Measurements from ENCODE around the gene RNF141.

Gene RNF141

DNA sequence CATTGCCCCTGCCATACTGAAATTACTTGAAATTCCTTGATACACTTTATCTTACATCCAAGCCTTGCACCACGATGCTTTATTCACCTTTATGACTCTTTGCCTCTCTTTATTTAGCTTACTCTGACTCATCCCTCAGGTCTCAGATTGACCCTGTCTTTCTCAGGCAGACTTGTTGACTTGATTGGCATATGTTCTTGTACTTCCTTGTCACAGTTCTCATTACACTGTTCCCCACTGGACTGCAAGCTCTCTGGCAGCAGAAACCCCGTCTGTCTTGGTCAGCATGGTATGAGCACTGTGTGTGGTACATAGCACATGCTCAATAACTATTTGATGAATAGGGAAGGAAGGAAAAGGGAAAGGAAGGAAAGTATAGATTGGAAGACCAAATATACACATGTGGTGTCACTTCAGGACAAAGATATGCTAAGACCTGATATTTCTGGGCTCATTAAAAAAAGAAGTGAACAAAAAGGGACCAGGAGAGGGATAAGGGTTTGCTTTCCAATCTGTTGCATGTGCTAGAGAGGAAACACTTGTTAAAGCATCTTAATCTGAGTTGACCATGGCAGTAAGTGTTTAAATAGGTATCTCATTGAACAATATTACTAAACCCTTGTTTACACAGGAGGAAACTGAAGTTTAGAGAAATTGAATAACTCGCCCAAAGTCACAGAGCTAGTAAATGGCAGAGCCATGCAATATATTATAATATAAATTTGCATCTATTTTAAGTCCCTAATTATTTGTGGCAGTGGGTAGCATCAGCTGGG lies 20.2 kb upstream of the RNF141 start:
- peak; percentile 74 for DNase-seq (ENCODE audit: low spot score)

GRCh38 chr11:10558288-10558687 lies 17.3 kb upstream of the RNF141 start:
- no peak for DNase-seq (ENCODE audit: low spot score)

DNA sequence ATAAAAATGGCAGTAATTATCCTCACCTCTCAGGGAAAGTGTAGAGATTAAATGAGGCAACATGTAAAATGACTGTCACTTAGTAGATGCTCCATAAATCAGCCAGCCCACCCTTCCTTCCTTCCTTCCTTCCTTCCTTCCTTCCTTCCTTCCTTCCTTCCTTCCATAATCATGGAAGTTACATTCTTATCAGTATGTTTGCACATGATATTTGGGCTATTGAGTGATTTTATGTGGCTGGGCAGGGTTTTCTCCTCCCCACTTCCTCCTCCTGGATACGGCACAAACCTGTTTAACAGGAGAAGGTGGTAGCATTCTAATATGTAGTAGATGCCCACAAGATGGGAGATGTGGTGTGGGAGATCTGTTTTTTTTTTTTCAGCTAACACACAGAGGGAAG lies 15.6 kb upstream of the RNF141 start:
- DNase-seq (ENCODE audit: low spot score) = no peak

DNA sequence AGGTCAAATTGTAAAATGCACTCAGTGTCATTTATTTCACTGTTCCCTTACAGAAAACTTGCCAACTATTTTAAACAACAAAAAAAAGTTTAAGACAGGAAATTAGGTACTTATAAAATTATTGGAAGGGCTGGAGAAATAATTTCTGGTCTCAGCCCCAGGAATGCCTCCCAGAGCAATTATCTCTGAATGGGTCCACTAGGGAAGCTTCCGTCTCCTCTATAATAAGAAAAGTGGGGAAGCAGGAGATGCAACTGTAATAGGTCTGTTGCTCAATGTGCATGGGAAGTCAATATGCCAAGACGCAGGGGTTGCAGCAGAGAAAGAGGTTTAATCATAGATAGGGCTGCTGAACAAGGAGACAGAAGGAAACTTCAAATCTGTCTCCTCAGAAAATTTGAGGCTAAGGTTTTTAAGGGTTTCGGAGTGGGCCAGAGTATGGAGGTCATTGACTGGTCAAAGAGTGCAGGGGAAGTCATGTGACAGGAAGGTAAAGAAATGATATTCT lies 10.9 kb upstream of the RNF141 start:
- DNase-seq (ENCODE audit: low spot score) = no peak

DNA sequence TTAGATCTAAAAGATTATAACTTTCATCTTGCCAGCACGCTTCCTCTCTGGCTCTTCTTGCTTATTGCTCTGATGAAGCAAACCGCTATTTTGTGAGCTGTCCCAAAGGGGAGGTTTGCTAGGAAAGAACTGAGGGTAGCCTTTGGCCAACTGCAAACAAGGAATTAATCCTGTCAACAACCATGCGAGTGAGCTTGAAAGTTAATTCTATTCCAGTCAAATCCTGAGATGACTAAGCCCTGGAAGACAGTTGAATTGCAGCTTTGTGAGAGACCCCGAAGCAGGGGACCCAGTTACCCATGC lies 10.3 kb upstream of the RNF141 start:
- DNase-seq (ENCODE audit: low spot score) = no peak

GRCh38 chr11:10550503-10551289 lies 9.7 kb upstream of the RNF141 start:
- peak; percentile 49 for DNase-seq (ENCODE audit: low spot score)

DNA sequence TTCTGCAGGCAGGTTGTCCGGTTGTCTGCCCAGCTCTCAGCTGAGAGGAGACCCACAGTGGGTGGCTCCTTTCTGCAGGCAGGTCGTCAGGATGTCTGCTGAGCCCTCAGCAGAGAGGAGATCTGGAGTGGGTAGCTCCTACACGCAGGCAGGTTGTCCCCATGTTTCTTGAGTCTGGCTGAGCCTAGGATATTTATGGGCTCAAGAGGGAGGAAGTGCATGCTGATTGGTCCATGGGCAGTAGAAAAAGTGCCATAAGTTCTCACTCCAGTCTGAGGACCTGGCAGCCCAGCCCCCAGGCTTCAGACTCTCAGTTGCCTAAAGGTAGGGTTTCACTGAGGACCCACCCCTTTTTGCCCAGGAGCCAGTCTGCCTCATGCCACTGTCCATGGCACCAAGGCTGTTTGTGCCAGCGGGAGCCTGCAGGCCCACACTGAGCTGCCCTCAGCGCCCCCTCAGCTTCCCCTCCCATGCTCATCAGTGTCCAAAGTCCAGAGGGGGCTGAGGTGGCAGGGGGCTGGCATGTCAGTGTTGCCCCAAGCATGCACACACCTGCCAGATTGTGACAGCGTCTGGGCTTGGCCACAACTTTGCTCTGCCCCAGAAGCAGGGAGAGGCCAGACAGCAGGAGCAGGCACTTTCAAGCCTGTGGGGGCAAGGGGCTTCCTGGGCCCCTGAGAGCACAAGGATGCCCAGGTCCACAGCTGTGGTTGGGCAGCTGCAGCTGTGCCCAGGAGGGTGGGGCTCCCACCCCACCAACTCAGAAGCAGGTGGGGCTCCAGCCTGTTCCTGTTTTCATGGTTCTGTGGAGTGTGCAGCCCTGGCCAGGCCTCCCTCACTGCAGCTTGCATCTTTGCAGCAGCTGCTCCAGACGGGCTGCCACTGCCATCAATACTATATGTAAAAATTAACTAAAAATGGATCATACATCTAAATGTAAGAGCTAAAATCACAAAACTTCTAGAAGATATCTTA lies 3.8 kb upstream of the RNF141 start:
- no peak for DNase-seq (ENCODE audit: low spot score)

- no peak for DNase-seq (ENCODE audit: low spot score)
These were observed 2.8 kb upstream of the RNF141 start for GRCh38 chr11:10543782-10544181.

DNA sequence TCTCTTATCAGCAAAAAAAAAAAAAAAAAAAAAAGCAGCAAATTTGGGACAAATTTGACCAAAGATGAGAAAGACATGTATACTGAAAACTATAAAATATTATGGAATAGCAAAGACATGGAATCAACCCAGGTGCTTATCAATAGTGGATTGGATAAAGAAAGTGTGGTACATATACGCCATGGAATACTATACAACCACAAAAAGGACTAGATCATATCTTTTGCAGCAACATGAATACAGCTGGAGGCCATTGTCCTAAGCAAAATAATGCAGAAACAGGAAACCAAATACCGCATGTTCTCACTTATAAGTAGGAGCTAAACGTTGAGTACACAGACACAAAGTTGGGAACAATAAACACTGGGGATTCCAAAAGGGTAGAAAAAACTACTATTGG lies 1.8 kb upstream of the RNF141 start:
- no peak for DNase-seq (ENCODE audit: low spot score)

GRCh38 chr11:10541561-10541930 lies 559 bp upstream of the RNF141 start:
- DNase-seq (ENCODE audit: low spot score) = peak; percentile 13

DNA sequence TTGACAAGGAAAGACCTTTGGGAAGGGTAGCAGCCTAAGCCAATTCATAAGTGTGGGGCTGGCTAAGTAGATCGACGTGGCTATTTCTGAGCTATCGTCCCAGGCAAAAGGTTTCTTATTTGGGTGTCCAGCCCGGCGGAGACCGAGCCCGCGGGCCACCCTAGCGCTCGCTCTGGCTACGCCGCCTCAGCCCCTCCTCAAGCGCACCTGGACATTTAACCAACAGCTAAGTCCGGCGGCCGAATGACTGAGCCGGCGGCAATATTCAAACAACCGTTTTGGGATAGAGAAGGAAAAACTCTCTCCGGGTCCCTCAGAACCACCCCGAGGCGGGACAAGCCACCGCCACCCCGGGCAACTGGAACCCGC lies 457 bp downstream of the RNF141 start:
- peak; percentile 50 for DNase-seq (ENCODE audit: low spot score)

DNA sequence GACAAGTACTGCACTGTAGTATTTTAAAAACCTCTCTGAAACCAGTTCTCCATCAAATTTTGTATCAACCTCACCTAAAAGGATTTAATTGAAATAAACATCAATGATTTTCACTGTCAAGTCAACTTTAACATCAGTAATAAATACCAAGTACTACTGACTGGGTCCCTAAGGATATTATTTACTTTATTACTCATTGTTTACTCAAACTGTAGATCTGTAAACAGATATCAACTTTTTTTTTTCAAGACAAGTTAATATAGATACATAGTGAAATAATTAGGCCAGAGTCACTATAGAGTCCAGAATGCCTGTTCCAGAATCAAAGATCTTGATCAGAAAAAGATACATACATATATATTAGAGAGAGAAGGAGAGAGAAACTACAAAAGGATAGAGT lies 1.6 kb downstream of the RNF141 start:
- peak; percentile 63 for DNase-seq (ENCODE audit: low spot score)

DNA sequence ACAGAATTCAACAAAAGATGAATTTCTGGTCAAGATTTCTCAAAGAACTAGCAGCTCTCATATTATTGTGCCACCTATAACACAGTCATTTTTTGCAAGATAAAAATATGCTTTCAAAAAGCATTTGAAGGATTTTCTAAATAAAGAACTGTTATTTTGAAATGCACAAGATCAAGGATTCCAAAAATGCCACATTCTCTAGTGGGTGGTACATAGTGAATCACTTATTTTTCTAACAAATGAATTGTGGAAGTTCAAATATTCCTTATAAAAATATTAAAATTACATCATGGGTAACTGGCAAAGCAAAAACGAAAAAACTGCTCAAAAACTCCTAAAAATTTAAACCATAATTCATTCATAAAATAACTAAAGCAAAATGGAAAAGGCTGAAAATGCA lies 2.1 kb downstream of the RNF141 start:
- no peak for DNase-seq (ENCODE audit: low spot score)

GRCh38 chr11:10537600-10537999 lies 3.4 kb downstream of the RNF141 start:
- no peak for DNase-seq (ENCODE audit: low spot score)

DNA sequence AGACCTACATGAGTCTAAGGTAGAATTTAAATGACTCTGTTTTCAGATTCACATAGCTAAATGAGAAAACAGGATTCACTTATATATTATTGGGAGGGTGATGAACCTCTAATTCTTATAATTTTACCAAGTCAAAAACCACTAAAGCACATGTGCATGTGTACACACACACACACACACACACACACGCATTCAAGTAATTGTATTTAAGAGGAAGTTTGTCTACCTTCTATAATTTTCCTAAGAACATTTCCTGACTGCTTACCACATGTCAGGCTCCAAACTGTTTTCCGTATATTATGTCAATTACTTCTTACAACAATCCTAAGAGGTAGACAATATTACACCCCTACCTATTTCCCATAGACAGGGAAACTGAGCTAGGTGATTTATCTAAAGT lies 6.7 kb downstream of the RNF141 start:
- DNase-seq (ENCODE audit: low spot score) = no peak

- DNase-seq (ENCODE audit: low spot score) = no peak
These were observed 7.7 kb downstream of the RNF141 start for GRCh38 chr11:10533323-10533722.

GRCh38 chr11:10532526-10532925 lies 8.5 kb downstream of the RNF141 start:
- DNase-seq (ENCODE audit: low spot score) = no peak

DNA sequence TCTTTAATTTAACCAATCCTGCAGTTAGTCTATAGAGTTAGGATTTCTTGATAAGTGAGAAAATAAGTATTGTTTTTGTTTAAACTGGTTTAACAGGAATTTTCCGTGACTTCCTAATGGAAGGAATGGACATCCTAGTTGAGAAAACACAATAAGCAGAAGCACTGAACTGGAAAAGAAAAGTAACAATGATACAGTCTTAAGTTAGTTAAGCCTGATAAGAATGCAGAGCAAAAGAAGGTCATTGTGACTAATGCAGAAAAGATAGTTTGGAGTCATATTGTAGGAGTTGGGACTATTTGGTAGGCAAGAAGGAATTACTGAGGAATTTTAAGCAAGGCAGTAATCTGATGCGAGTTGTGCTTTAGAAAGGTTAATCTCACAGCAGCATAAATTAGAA lies 11.7 kb downstream of the RNF141 start:
- DNase-seq (ENCODE audit: low spot score) = no peak

- DNase-seq (ENCODE audit: low spot score) = peak; percentile 28
These were observed 12.9 kb downstream of the RNF141 start for GRCh38 chr11:10528121-10528520.

GRCh38 chr11:10526974-10527918 lies 13.7 kb downstream of the RNF141 start:
- peak; percentile 74 for DNase-seq (ENCODE audit: low spot score)

DNA sequence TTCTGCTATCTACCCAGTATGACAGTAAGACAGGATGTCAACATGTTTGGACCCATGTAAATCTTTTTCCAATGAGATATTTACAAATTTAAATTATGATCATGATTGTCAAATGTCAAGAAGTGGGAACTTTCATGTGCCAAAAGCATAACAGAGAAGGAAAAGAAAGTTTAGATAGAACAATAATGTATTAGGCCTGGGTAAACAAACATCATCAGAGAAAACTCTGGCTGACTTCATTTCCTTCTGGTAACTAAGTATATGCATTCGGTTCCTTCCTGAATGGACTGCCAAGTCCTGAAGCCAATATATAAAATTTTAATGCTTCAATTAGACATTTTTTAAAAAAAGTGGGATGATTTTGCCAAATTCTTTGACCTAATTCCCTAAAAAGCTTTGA lies 16.5 kb downstream of the RNF141 start:
- DNase-seq (ENCODE audit: low spot score) = no peak
